GM23338 (cell line): Measurements from ENCODE around the gene RGS6.

ENCODE experiments used
- EZH2 ChIP-seq: fragments of 200-600 bp; sonication (generic); IDR thresholded peaks from one replicate; pipeline ENCODE4 v1.8.0; 2017; ENCODE audit warnings: antibody characterized with exemption, mild to moderate bottlenecking, low read depth; ENCODE audit not compliant: unreplicated experiment
- EZH2phosphoT487 ChIP-seq: fragments of 200-600 bp; sonication (generic); IDR thresholded peaks from one replicate; pipeline ENCODE4 v1.8.1; 2018; ENCODE audit warnings: antibody characterized with exemption; ENCODE audit not compliant: unreplicated experiment
- JUNB ChIP-seq: IDR thresholded peaks from one replicate; pipeline ENCODE4 v1.6.1; 2016; ENCODE audit warnings: antibody characterized with exemption; ENCODE audit not compliant: unreplicated experiment
- POLR2AphosphoS5 ChIP-seq: IDR thresholded peaks from 2 replicates; pipeline ENCODE4 v1.6.1; 2016; ENCODE audit warnings: antibody characterized with exemption, low read depth
- REST ChIP-seq: IDR thresholded peaks from one replicate; pipeline ENCODE4 v1.6.1; 2018; ENCODE audit warnings: antibody characterized with exemption; ENCODE audit not compliant: unreplicated experiment
- TF ChIP-seq, protein P1 (sequence below), 2 experiments: fragments of 200-600 bp in 1 of 2; sonication (generic) in 1 of 2; conservative IDR thresholded peaks; 2 replicates each; pipeline versions ENCODE4 v1.5.1 to v1.6.1; 2016 to 2017; ENCODE audit warnings: antibody characterized with exemption in 2 of 2, low read depth in 2 of 2, mild to moderate bottlenecking in 2 of 2, moderate library complexity in 1 of 2
- TF ChIP-seq, protein P2 (sequence below): fragments of 250-450 bp; sonication (Bioruptor Pico); IDR thresholded peaks from 2 replicates; pipeline ENCODE4 v1.5.0; 2020; ENCODE audit warnings: mild to moderate bottlenecking, moderate library complexity
- TF ChIP-seq, protein P3 (sequence below): IDR thresholded peaks from 2 replicates; pipeline ENCODE4 v1.6.1; 2016; ENCODE audit warnings: antibody characterized with exemption

- TF ChIP-seq, protein P1, sequence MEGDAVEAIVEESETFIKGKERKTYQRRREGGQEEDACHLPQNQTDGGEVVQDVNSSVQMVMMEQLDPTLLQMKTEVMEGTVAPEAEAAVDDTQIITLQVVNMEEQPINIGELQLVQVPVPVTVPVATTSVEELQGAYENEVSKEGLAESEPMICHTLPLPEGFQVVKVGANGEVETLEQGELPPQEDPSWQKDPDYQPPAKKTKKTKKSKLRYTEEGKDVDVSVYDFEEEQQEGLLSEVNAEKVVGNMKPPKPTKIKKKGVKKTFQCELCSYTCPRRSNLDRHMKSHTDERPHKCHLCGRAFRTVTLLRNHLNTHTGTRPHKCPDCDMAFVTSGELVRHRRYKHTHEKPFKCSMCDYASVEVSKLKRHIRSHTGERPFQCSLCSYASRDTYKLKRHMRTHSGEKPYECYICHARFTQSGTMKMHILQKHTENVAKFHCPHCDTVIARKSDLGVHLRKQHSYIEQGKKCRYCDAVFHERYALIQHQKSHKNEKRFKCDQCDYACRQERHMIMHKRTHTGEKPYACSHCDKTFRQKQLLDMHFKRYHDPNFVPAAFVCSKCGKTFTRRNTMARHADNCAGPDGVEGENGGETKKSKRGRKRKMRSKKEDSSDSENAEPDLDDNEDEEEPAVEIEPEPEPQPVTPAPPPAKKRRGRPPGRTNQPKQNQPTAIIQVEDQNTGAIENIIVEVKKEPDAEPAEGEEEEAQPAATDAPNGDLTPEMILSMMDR (conservative IDR thresholded peaks at IDR 0.05; ENCODE audit: low read depth in 2 of 2) = no peak
- TF ChIP-seq EZH2 = no peak
- TF ChIP-seq EZH2phosphoT487 = no peak
- no peak for TF ChIP-seq JUNB
- TF ChIP-seq, protein P2, sequence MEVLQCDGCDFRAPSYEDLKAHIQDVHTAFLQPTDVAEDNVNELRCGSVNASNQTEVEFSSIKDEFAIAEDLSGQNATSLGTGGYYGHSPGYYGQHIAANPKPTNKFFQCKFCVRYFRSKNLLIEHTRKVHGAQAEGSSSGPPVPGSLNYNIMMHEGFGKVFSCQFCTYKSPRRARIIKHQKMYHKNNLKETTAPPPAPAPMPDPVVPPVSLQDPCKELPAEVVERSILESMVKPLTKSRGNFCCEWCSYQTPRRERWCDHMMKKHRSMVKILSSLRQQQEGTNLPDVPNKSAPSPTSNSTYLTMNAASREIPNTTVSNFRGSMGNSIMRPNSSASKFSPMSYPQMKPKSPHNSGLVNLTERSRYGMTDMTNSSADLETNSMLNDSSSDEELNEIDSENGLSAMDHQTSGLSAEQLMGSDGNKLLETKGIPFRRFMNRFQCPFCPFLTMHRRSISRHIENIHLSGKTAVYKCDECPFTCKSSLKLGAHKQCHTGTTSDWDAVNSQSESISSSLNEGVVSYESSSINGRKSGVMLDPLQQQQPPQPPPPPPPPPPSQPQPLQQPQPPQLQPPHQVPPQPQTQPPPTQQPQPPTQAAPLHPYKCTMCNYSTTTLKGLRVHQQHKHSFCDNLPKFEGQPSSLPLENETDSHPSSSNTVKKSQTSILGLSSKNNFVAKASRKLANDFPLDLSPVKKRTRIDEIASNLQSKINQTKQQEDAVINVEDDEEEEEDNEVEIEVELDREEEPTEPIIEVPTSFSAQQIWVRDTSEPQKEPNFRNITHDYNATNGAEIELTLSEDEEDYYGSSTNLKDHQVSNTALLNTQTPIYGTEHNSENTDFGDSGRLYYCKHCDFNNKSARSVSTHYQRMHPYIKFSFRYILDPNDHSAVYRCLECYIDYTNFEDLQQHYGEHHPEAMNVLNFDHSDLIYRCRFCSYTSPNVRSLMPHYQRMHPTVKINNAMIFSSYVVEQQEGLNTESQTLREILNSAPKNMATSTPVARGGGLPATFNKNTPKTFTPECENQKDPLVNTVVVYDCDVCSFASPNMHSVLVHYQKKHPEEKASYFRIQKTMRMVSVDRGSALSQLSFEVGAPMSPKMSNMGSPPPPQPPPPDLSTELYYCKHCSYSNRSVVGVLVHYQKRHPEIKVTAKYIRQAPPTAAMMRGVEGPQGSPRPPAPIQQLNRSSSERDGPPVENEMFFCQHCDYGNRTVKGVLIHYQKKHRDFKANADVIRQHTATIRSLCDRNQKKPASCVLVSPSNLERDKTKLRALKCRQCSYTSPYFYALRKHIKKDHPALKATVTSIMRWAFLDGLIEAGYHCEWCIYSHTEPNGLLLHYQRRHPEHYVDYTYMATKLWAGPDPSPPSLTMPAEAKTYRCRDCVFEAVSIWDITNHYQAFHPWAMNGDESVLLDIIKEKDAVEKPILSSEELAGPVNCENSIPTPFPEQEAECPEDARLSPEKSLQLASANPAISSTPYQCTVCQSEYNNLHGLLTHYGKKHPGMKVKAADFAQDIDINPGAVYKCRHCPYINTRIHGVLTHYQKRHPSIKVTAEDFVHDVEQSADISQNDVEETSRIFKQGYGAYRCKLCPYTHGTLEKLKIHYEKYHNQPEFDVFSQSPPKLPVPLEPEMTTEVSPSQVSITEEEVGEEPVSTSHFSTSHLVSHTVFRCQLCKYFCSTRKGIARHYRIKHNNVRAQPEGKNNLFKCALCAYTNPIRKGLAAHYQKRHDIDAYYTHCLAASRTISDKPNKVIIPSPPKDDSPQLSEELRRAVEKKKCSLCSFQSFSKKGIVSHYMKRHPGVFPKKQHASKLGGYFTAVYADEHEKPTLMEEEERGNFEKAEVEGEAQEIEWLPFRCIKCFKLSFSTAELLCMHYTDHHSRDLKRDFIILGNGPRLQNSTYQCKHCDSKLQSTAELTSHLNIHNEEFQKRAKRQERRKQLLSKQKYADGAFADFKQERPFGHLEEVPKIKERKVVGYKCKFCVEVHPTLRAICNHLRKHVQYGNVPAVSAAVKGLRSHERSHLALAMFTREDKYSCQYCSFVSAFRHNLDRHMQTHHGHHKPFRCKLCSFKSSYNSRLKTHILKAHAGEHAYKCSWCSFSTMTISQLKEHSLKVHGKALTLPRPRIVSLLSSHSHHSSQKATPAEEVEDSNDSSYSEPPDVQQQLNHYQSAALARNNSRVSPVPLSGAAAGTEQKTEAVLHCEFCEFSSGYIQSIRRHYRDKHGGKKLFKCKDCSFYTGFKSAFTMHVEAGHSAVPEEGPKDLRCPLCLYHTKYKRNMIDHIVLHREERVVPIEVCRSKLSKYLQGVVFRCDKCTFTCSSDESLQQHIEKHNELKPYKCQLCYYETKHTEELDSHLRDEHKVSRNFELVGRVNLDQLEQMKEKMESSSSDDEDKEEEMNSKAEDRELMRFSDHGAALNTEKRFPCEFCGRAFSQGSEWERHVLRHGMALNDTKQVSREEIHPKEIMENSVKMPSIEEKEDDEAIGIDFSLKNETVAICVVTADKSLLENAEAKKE = no peak
- TF ChIP-seq REST = no peak
- TF ChIP-seq POLR2AphosphoS5 = no peak
- TF ChIP-seq, protein P3, sequence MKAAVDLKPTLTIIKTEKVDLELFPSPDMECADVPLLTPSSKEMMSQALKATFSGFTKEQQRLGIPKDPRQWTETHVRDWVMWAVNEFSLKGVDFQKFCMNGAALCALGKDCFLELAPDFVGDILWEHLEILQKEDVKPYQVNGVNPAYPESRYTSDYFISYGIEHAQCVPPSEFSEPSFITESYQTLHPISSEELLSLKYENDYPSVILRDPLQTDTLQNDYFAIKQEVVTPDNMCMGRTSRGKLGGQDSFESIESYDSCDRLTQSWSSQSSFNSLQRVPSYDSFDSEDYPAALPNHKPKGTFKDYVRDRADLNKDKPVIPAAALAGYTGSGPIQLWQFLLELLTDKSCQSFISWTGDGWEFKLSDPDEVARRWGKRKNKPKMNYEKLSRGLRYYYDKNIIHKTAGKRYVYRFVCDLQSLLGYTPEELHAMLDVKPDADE = no peak
Measured at GRCh38 chr14:72253503-72253902, 321.3 kb downstream of the RGS6 start.
